HG02759 (cell line): Measurements from ENCODE around the gene CIAO3.

ENCODE experiments used
- ATAC-seq: cut with Tn5 transposase; IDR thresholded peaks from one replicate; pipeline ENCODE4 v1.9.1; 2021; ENCODE audit warnings: mild to moderate bottlenecking, moderate library complexity; ENCODE audit not compliant: unreplicated experiment

CIAO3 gene

GRCh38 chr16:736936-737481 is 3.8 kb downstream of the CIAO3 start:
- no peak for ATAC-seq

GRCh38 chr16:735982-736453 is 4.8 kb downstream of the CIAO3 start:
- no peak for ATAC-seq

GRCh38 chr16:734981-735881 is 5.6 kb downstream of the CIAO3 start:
- ATAC-seq: no peak

GRCh38 chr16:734208-734980 is 6.4 kb downstream of the CIAO3 start:
- no peak for ATAC-seq

- ATAC-seq: no peak
Observed at GRCh38 chr16:733382-734207, 7.2 kb downstream of the CIAO3 start.

GRCh38 chr16:732936-733335 is 7.9 kb downstream of the CIAO3 start:
- no peak for ATAC-seq

- ATAC-seq: no peak
Observed at GRCh38 chr16:732332-732731, 8.5 kb downstream of the CIAO3 start.

GRCh38 chr16:730666-731509 is 9.9 kb downstream of the CIAO3 start:
- no peak for ATAC-seq

GRCh38 chr16:729768-730665 is 10.8 kb downstream of the CIAO3 start:
- ATAC-seq: no peak

GRCh38 chr16:728890-729744 is 11.7 kb downstream of the CIAO3 start:
- ATAC-seq: no peak

GRCh38 chr16:728131-728889 is 12.5 kb downstream of the CIAO3 start:
- ATAC-seq: peak; percentile 35

- ATAC-seq: no peak
Observed at GRCh38 chr16:727291-727977, 13.4 kb downstream of the CIAO3 start.

GRCh38 chr16:726438-727290 is 14.1 kb downstream of the CIAO3 start, which contains the start of the genes CCDC78 and HAGHL:
Gene CCDC78, minus strand, starts transcription at chr16:726443. Its CDS starts 76 bp downstream, at chr16:726367.
Gene HAGHL, plus strand, starts transcription at chr16:727106. Its CDS starts 404 bp downstream, at chr16:727510.
- ATAC-seq: peak; percentile 38

GRCh38 chr16:726188-726437 is 14.7 kb downstream of the CIAO3 start:
- no peak for ATAC-seq

- no peak for ATAC-seq
Observed at GRCh38 chr16:725463-726187, 15.2 kb downstream of the CIAO3 start.
